NCI-H187 treated with DMSO at 0.1 percent for 48 hours (cell line): Measurements from ENCODE around the gene TMEM131L.
"Not testable (repeated sequence)": the region's sequence is repeated elsewhere in the genome, so short reads cannot be mapped to it uniquely, and the experiment has no call there.

Experiments
- DNase-seq: peaks from one replicate; lab custom pipeline; 2025; lab: John Stamatoyannopoulos, UW

Gene TMEM131L

GRCh38 chr4:153502584-153502983, 36.4 kb downstream of the TMEM131L start:
- no peak for DNase-seq

- DNase-seq: no peak
Observed at GRCh38 chr4:153506341-153507309, 40.5 kb downstream of the TMEM131L start.

GRCh38 chr4:153507310-153508073, 41.3 kb downstream of the TMEM131L start:
- DNase-seq: no peak

GRCh38 chr4:153509212-153509611, 43.1 kb downstream of the TMEM131L start:
- DNase-seq: not testable (repeated sequence)

- no peak for DNase-seq
Observed at GRCh38 chr4:153509724-153510123, 43.6 kb downstream of the TMEM131L start.

- no peak for DNase-seq
Observed at GRCh38 chr4:153510252-153511001, 44.3 kb downstream of the TMEM131L start.

GRCh38 chr4:153511104-153511503, 44.9 kb downstream of the TMEM131L start:
- DNase-seq: no peak

- DNase-seq: no peak
Observed at GRCh38 chr4:153512162-153512852, 46.1 kb downstream of the TMEM131L start.

- no peak for DNase-seq
Observed at GRCh38 chr4:153512952-153513500, 46.9 kb downstream of the TMEM131L start.

GRCh38 chr4:153513596-153513995, 47.4 kb downstream of the TMEM131L start:
- DNase-seq: no peak

- DNase-seq: no peak
Observed at GRCh38 chr4:153514001-153514526, 47.9 kb downstream of the TMEM131L start.

GRCh38 chr4:153514688-153515426, 48.7 kb downstream of the TMEM131L start:
- no peak for DNase-seq

- no peak for DNase-seq
Observed at GRCh38 chr4:153517159-153517558, 51.0 kb downstream of the TMEM131L start.

GRCh38 chr4:153518001-153518400, 51.8 kb downstream of the TMEM131L start:
- no peak for DNase-seq

GRCh38 chr4:153518637-153519389, 52.7 kb downstream of the TMEM131L start:
- DNase-seq: no peak

- no peak for DNase-seq
Observed at GRCh38 chr4:153519687-153520086, 53.5 kb downstream of the TMEM131L start.

GRCh38 chr4:153520227-153520626, 54.1 kb downstream of the TMEM131L start:
- no peak for DNase-seq

GRCh38 chr4:153520801-153521329, 54.7 kb downstream of the TMEM131L start:
- DNase-seq: no peak

- DNase-seq: no peak
Observed at GRCh38 chr4:153521478-153521877, 55.3 kb downstream of the TMEM131L start.
